NCI-H1092 treated with DMSO at 0.1 percent for 48 hours (cell line): ENCODE measurements around the gene SLC7A6OS.

Experiments
- DNase-seq: peaks from one replicate; lab custom pipeline; 2025; lab: John Stamatoyannopoulos, UW

Gene SLC7A6OS

GRCh38 chr16:68279726-68280558 lies 30.8 kb downstream of the SLC7A6OS start:
- DNase-seq, result no peak

GRCh38 chr16:68276223-68276622 lies 34.5 kb downstream of the SLC7A6OS start:
- no peak for DNase-seq

DNA sequence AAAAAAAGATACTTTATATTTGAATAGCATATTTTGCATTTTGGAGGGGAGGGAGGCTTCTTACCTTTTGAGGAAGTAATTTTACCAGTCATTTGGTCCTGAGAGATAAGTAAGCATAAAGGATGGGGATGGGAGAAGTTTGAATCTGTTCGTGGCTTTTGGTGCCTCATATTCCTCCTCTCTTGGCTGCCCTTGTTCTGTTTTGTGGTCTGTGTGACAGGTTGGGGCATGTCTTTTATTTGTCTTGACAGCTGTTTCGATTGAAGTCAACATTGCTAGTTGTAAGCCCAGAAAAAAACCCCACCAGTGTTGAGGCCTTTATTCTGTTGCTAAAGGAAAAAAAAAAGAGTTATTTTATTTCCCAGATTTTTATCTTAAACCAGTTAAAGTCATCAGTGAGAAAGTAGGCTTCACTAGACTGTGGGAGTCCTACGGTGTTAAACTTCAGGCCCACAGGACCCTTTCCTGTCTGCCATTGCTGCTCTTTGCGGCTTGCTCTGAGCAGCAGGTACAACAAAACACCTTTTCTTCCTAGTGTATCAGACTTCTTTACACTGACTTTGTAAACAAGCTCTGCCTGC lies 35.0 kb downstream of the SLC7A6OS start:
- no peak for DNase-seq

GRCh38 chr16:68274441-68274840 lies 36.3 kb downstream of the SLC7A6OS start:
- DNase-seq, result no peak

DNA sequence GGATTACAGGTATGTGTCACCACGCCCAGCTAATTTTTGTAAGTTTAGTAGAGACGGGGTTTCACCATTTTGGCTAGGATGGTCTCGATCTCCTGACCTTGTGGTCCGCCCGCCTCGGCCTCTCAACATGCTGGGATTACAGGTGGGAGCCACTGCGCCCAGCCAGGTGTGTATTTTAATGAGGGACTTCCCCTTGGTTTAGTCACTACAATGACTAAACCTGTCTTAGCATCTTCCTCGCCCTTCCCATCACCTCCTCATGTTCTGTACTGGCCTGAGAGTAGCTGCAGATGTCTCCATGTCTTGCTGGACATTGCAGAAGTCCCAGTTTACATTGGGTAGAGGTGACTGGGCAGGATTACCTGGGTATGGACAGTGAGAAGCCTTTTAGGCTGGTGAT lies 36.9 kb downstream of the SLC7A6OS start:
- no peak for DNase-seq

DNA sequence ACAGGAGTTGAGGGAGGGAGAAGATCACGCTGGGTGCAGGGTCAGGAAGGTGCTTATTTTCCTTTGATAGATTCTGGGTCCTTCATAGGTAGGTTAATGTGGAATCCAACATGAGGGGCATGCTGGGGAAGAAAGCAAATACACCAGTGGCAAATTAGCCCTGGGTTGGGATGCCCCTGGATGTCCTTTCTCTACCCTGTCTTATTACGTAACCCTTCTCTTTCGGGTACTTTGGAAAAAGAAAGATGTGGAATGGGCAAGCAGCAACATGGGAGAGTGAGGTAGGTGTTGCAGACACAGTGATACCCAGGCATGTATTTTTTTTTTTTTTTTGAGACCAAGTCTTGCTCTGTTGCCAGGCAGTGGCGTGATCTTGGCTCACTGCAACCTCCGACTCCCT lies 37.3 kb downstream of the SLC7A6OS start:
- DNase-seq, result no peak

DNA sequence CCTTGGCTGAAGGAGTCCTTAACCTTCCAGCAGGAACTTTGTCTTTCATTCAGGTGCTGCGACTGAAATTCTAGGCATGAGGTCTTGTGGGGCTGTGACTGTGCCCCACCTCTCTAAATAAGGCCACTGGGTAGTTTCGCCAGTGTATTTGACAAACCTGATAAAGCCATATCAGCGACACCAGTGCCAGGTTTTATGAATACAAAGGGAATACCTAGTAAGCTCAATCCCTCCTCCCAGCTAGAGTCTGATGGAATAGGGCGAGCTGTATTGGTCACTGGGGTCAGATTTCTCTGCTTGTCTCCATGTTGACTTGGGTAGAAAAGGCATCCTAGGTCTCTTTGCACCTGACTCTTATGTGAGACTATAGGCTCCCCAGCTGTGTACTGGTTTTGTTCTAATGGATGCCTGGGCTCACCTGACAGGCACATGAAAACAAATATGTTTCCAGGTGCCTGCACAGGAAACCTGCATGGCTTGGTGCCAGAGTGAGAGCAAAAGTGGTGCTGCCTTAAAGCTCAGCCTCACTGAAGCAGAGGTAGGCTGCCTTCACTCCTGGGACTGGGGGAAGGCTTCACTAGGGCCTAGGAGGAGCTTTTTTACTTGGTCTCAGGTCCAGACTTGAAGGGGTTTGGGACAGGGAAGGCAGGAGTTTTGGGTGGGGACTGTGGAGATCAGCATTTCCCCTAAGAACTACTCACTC lies 38.1 kb downstream of the SLC7A6OS start:
- no peak for DNase-seq

DNA sequence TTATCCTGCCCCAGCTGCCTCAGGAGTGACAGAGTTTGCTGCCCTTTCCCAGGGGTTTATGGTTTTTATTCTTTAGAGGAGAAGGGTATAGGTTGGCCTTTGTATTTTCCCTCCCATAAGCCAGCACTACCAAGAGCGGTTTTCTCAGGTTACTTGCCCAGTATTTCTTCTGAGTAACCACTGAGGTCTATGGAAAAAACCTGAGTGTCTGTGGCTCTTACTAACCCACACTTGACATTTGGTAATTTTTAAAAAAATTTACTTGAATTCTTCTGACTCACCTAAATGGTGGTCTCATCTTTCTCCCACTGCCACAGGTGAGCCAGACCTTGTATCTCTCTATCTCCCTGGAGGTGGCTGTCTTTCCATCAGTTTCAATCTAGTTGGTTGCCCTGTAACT lies 40.4 kb downstream of the SLC7A6OS start:
- no peak for DNase-seq

GRCh38 chr16:68269793-68270192 lies 41.0 kb downstream of the SLC7A6OS start:
- DNase-seq, result no peak

- no peak for DNase-seq
Measured at GRCh38 chr16:68267612-68268405, 42.9 kb downstream of the SLC7A6OS start.

GRCh38 chr16:68265078-68265920 lies 45.4 kb downstream of the SLC7A6OS start:
- peak; percentile 44 for DNase-seq

- DNase-seq, result peak; percentile 65
Measured at GRCh38 chr16:68264128-68265077, 46.3 kb downstream of the SLC7A6OS start, which contains the start of gene SLC7A6. TSS of gene SLC7A6 (plus strand) at chr16:68264526. CDS start at chr16:68274727, 10,201 bp downstream.

DNA sequence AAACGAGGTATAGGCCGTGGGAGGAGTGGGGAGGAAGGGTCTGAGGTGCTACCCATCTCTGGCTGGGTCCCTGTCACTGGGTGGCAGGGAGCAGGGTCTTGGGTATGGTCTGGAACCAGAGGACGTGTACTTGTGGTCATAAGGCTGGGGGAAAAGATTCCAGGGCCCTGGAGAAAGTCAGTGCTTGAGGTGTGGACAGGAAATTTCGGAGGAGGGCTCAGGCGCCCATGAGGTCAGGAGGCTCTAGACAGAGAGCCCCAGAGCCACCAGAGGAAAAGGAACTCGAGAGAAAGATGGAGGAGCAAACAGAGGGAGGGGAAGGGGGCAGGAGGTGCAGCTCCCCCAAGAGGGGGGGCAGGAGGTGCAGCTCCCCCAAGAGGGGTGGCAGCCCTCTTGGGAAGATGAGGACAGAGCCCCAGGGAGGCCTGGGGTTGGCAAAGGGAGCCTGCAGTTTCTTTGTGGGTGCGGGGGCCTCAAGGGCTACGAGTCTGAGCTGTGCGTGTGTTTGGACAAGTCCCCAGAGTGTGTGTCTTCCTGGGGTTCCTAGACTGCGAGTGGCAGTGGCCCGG lies 47.1 kb downstream of the SLC7A6OS start:
- no peak for DNase-seq

- no peak for DNase-seq
Measured at GRCh38 chr16:68259007-68259825, 51.5 kb downstream of the SLC7A6OS start.

DNA sequence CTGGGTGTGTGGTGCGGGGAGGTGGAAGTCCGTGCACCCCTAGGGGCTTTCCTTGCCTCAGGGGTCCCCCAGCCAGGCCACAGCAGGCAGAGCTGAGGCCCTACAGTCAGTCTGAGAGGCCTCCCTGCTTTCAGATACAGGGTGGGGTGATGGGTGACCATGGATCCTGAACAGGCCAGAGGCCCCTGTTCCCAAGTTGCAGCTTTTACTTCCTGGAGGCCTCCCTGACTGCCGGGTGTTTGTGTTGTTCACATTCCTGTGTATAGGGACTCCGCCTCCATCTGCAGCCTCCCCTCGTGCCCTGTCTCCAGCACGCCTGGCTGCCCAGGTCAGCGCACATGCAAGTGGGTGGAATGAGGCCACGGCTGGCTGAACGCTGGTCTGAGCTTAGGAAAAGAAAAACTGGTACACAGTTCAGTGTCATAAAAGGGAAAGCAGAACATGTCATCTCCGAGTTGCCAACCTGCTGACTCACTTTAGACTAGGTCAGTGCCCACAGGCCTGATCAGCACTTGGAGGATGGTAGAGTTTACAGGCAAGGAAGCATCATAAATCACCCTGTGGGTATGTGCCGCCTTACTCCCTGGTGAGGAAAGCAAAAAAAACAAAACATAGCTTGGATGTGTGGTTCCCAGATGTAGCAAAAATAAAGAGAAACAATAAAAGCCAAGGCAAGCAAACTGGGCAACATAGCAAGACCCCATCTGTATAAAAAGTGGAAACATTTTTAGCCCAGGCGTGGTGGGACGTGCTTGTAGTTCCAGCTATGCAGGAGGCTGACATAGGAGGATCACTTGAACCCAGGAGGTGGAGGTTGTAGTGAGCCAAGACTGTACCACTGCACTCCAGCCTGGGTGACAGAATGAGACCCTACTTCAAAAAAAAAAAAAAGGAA lies 52.6 kb downstream of the SLC7A6OS start:
- no peak for DNase-seq

DNA sequence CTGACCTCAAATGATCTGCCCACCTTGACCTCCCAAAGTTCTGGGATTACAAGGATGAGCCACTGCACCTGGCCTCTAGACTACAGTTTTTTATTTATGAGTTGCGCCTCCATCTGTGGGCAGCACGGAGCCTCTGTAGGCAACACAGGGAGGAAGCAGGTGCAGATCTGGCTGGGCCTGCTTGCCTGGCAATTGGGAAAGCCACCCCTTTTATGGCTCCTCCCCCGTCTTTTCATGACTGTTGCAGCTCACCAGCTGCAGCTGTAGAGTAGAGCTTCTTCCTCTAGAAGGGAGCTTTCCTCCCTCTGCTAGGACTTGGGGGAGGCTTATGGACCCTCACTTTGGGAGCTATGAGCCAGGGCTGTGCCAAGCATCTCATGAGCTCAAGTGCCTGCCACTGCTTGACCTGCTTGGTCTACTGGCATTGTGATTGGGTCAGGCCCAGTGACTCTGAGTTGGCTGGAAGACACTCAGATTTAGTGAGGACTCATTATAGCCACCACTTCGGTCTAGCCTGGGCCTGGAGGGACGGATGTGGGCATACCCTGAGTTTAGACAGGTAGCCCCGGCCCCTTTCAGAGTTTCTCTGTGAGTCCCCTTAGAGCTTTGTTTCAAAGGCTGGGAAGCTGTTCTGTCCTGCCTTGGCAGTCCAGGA lies 53.4 kb downstream of the SLC7A6OS start:
- DNase-seq, result peak; percentile 10

DNA sequence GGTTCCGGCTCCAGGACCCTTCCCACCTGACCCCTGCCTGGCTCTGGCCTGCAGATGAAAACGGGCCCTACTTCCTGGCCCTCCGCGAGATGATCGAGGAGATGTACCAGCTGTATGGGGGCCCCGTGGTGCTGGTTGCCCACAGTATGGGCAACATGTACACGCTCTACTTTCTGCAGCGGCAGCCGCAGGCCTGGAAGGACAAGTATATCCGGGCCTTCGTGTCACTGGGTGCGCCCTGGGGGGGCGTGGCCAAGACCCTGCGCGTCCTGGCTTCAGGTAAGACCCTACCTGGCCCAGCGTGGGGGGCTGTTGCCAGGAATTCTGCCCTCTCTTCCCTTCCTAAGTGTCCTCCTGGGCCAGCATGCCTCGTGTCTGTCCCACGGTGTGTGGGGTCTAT lies 55.0 kb downstream of the SLC7A6OS start:
- DNase-seq, result no peak
